ENCODE data around the gene SLC7A7.
"Not testable (repeated sequence)": the region's sequence is repeated elsewhere in the genome, so short reads cannot be mapped to it uniquely, and the experiment has no call there.

Gene SLC7A7

DNA sequence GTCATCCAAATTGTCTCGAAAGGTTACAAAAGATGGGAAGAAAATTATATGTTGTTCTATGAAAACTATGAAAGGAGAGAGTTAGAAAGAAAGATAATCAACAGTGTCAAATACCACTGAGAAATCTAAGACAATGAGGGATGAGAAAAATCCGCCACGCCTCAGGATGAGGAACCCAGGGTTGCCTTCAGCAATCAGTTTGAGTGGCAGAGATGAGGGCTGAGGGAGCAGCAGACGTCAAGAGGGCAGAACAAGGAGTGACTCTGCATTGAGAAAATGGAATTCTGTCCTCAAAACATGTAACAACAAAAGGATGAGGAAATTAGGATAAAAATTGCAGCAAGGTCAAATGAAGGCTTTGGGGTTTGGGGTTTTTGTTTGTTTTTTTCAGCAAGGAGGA lies 67.0 kb downstream of the SLC7A7 start:
- DNase-seq, result no peak

DNA sequence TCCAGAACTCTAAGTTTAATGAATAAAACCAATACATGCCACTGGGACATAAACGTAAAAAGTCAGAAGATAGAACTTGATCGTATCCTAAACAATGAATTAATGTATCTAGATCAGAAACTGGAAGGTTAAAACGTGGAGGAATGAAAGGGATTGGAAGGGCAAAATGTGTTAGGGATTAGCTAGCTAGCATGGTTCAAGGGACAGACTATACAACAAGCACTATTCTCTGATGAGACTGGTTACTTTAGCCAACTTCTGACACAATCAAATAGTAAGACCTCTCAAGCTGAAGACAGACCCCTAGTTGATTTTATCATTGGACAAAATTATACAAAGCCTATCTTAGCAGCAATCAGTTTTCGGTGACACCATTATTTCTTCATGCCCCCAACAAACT lies 67.5 kb downstream of the SLC7A7 start:
- no peak for DNase-seq

DNA sequence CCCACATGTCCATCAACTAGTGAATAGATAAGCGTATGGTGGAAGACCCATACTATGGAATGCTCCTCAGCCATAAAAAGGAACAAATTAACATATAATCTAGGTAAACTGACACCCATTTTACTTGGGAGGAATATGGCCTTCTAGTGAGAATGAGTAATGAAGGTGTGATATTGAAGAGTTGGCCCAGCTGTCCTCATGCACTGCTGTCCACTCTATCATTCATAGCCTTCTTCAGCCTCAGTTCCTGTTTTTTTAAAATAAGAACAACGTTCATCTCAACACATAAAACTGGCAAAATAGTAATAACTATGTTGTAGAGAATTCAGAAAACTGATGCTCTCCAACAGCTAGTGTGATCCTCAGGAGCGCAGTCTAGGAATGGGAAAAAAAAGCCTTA lies 75.2 kb downstream of the SLC7A7 start:
- no peak for DNase-seq

DNA sequence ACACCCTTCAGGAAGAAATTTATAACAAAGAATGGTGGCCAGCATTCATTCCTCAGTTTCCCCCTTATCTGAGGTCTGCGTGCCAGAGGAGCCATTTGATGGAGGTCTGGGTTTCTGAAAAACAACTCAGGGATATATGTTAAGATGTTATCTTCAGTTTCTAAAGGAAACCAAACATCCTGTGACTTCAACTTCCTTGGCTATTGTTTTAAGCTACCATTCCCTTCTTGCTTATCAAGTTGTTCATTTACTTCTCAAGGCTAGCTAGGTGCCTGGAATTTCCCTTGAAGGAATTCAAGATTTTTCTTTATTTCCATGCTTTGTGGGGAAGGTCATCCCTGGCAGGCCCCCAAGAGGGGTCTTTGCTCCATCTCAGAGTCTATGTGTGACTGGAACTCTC lies 75.8 kb downstream of the SLC7A7 start:
- no peak for DNase-seq

DNA sequence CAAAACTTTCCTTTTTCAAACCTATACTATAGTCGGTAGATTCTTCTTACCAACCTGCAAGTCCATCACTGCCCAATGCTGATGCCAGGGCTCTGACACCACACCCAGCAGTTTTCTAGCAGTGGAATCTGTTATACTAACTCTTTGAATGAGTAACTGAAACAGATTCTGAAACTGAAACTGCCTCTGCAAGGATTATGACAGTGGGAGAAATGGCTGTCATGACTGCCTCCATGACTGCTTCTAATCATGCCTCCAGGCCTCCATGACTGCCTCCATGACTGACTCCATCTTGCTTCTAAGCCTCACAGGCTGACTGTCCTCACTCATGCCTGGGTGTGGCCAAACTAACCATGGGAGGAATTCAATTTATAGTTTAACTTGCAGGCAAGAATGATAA lies 78.2 kb downstream of the SLC7A7 start:
- no peak for DNase-seq

DNA sequence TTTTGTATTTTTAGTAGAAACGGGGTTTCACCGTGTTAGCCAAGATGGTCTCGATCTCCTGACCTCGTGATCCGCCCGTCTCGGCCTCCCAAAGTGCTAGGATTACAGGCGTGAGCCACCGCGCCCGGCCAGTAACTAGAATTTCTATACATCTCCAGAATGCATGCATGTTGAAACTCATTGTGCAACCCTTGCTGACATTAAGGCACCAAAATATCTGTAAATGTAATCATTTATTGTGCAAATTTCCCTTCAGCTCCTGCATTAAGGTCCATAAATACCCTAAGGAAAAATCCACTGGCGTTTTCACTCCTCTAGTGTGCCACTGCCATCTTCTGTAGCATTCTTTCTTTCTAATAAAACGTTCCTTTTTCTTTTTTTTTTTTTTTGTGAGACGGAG lies 78.9 kb downstream of the SLC7A7 start:
- not testable (repeated sequence) for DNase-seq

DNA sequence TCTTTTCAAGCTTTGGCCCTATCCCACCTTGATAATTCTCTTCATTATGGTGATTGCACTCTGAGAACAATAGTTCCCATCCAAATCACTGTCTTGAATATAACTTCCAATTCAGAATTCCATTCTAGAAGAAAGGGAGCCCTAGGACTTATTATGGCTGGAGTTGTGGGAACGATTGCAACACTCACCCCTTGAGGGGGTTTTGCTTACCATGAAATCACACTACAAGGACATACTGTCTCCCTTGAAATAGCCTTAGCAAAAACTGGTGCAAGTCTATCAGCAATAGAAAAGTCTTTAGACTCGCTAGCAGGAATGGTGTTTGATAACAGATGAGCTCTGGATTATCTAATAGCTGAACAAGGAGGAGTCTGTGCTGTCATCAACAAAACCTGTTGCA lies 80.1 kb downstream of the SLC7A7 start:
- DNase-seq, result no peak

DNA sequence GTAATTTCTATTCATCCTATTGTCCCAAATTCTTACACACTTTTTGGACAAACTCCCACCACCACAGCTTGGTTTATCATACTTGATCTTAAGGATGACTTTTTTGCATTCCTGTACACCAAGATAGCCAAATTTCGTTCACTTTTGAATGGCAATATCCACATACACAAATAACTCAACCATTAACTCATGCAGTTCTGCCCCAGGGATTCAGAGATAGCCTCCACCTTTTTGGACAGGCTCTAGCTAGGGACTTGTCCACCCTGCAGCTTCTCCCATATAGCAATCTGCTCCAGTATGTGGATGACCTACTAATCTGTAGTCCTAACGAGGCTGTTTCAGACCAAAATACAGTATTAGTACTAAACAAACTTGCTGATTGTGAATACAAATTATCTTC lies 81.4 kb downstream of the SLC7A7 start:
- no peak for DNase-seq

DNA sequence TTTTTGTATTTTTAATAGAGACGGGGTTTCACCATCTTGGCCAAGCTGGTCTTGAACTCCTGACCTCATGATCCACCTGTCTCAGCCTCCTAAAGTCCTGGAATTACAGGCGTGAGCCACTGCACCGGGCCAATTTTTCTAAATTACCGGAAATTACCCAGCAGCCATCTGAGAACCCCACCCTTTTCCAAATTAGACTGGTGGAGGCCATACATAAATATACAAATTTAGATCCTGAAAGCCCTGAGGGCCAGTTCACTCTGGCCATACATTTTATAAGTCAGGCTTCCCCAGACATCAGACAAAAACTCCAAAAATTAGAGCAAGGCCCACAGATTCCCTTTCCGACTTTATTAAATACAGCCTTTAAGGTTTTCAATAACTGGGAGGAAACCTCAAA lies 83.2 kb downstream of the SLC7A7 start:
- DNase-seq, result not testable (repeated sequence)

DNA sequence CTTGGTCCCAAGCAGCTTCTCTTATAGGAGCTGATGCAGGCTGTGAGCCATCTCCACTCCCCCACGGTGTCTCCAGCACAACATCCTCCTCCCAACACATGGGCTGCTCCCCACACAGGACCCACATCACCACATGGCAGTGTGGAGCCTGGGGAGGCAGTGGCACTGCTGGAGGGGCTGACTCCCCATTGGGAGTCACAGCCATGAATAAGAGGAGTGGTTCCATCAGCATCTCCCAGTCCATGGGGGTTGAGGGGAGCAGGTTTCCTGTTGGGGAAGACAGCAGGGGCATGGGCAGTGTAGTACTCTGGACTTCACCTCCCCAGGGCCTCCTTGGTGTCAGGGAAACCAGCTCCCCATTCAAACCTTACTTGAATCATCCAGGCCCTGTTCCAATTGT lies 89.2 kb downstream of the SLC7A7 start:
- DNase-seq, result no peak

DNA sequence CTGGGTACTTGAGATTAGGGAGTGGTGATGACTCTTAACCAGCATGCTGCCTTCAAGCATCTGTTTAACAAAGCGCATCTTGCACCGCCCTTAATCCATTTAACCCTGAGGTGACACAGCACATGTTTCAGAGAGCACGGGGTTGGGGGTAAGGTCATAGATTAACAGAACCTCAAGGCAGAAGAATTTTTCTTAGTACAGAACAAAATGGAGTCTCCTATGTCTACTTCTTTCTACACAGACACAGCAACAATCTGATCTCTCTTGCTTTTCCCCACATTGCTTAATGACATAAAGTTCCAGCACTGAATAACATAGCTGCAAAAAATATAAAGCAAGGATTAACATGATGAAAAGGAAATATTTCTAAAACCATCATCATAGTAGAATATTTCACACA lies 89.9 kb downstream of the SLC7A7 start:
- not testable (repeated sequence) for DNase-seq

DNA sequence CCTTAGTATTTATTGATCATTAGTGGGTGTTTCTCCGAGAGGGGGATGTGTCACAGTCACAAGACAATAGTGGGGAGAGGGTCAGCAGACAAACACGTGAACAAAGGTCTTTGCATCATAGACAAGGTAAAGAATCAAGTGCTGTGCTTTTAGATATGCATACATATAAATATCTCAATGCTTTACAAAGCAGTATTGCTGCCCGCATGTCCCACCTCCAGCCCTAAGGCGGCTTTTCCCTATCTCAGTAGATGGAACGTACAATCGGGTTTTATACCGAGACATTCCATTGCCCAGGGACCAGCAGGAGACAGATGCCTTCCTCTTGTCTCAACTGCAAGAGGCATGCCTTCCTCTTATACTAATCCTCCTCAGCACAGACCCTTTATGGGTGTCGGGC lies 90.4 kb downstream of the SLC7A7 start:
- DNase-seq, result not testable (repeated sequence)

DNA sequence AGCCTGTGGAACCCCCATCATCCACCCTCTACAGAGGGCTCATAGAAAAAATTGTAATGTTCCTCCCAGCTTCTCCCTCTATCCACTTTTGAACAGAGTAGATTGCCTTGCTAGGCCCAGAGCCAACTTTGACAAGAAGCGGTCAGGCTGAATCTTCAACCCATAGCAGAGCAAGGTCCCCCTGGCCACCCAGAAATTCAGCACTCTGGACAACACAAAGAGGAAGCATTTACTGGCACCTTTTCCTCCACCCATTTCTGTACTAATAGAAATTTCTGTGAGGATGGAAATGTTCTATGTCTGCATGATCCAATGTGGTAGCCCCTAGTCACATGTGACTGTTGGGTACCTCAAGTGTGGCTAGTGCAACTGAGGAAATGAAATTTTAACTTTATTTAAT lies 91.4 kb downstream of the SLC7A7 start:
- DNase-seq, result no peak

Measured in bone marrow (tissue), 2 donors.